ENCODE results near the gene KIAA0319L.
"Not testable (repeated sequence)": the region's sequence is repeated elsewhere in the genome, so short reads cannot be mapped to it uniquely, and the experiment has no call there.

Gene KIAA0319L

GRCh38 chr1:35557118-35557610 is at the start of gene KIAA0319L:
TSS of gene KIAA0319L (minus strand) at chr1:35557403. CDS start at chr1:35554491, 2,912 bp downstream.
- ATAC-seq = peak; percentile 66 to 74

GRCh38 chr1:35605867-35606182 is 48.6 kb upstream of the KIAA0319L start:
- ATAC-seq = no peak

- no peak for ATAC-seq
Measured at GRCh38 chr1:35605071-35605866, 48.1 kb upstream of the KIAA0319L start.

DNA sequence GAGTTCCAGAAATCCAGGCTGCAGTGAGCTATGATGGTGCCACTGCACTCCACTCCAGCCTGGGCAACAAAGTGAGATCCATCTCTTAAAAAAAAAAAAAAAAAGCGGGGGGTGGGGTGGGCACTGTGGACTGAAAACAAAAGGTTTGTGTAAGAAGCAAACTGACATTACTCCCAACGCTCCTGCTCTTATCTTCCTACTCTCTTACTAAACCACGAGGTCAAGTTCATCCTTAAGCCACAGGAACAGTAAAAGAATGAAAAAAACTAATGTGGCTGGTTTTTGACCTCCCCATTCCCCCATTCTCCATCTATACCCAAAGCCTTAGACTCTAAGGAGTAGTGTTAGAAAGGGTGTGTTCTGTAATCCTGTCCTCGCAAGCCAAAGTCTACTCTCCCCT is 46.7 kb upstream of the KIAA0319L start:
- ATAC-seq = no peak

DNA sequence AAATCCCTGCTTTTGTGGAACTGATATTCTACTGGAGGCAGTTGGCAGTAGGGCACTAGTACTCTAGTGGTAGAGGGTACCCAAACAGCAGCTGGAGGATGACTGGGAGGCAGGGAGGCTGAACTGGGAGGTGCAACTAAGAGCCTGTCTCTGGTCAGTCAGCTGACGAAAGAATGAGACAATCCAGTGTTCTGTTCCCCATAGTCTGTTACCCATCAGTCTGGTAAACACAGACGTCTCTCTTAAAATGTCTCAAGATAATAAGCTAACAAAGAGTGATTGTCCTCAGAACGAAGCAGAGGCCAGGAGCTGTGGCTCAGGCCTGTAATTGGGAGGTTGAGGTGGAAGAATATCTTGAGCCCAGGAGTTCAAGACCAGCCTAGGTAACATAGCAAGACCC is 46.3 kb upstream of the KIAA0319L start:
- no peak for ATAC-seq

GRCh38 chr1:35600593-35600992 is 43.4 kb upstream of the KIAA0319L start:
- no peak for ATAC-seq

DNA sequence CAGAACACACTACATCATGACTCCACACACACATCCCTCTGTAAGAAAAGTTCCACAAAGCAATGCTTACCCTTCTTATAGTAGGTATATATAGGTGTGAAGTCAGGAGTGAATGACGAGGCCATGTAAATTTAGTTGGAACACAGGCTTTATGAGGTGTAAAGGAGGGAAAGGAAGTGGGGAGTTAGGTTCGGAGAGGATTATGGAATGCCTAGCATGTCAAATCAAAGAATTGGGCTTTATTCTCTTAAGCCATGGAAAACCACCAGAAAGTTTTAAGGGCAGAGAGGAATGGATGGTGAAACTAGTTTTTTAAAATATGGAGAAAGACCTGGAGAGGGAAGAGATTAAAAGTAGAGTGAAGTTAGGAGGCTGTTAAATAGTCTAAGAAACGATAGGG is 42.2 kb upstream of the KIAA0319L start:
- no peak for ATAC-seq

- no peak for ATAC-seq
Measured at GRCh38 chr1:35598895-35599294, 41.7 kb upstream of the KIAA0319L start.

DNA sequence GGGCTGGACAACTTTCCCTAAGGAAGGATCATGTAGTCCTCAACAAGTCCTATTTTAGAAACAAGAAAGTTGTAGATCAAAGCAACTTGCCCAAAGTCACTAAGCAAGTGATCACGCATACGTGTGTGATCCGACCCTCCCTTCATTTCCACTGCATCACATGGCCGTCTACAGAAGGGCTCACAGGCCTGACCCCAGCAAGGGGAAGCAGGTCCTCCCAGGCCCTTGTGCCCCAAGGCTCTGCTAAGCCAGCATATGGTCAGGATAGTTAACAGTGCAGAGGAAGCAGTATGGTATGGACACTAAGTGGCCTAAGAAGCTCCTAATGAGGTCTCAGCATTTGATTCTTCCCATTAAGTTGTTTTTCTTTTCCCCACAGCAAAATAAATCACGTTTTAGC is 40.7 kb upstream of the KIAA0319L start:
- ATAC-seq = no peak

GRCh38 chr1:35595684-35596083 is 38.5 kb upstream of the KIAA0319L start:
- ATAC-seq = no peak

GRCh38 chr1:35594005-35594760 is 37.0 kb upstream of the KIAA0319L start:
- ATAC-seq = no peak

DNA sequence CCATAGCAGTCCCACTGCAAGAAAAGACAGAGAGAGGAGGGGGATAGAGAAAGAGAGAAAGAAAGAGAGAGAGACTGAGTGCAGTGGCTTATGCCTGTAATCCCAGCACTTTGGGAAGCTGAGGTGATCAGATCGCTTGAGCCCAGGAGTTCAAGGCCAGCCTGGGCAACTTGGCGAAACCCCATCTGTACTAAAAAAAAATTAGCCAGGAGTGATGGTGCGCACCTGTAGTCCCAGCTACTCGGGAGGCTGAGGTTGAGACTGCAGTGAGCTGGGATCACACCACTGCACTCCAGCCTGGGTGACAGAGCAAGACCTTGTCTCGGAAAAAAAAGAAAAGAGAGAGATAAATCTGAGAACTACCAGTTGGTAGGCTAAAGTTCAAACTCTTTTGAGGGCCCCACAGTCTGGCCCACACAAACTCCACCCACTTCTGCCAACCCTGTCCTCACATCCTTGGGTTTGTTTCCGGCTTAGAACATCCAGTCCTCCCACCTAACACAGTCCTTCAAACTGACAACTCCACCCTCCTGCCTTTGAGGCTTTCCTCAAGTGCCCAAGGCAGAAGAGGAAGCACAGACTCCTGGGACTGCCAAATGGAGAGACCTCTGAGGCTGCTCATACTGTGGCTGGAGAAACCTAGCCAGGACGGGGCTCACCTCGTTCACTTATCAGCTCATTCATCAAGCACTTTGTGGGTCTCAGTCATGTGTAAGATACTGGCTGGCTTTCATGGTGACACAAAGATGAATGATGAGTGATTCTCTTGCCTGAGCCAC is 36.0 kb upstream of the KIAA0319L start:
- peak; percentile 11 to 19 for ATAC-seq

DNA sequence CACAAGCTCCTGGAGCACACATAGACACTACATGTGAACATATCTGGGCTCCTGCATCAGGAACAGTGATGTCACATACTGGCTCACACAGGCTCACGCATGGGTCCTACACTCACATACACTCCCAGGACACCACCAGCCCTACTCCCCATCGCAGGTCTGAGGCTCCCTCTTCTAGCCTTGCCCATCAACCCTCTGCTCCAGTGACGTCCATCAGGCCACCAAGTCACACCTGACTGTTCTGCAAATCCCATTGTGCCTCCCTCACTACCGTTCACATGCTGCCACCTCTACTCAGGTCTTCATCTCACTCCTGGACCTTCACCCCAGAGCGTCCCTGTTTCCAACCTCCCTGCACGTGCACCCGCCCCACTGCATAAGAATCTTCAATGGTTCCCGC is 34.0 kb upstream of the KIAA0319L start:
- no peak for ATAC-seq

GRCh38 chr1:35590476-35591040 is 33.4 kb upstream of the KIAA0319L start:
- no peak for ATAC-seq

- ATAC-seq = no peak
Measured at GRCh38 chr1:35589516-35590427, 32.6 kb upstream of the KIAA0319L start.

DNA sequence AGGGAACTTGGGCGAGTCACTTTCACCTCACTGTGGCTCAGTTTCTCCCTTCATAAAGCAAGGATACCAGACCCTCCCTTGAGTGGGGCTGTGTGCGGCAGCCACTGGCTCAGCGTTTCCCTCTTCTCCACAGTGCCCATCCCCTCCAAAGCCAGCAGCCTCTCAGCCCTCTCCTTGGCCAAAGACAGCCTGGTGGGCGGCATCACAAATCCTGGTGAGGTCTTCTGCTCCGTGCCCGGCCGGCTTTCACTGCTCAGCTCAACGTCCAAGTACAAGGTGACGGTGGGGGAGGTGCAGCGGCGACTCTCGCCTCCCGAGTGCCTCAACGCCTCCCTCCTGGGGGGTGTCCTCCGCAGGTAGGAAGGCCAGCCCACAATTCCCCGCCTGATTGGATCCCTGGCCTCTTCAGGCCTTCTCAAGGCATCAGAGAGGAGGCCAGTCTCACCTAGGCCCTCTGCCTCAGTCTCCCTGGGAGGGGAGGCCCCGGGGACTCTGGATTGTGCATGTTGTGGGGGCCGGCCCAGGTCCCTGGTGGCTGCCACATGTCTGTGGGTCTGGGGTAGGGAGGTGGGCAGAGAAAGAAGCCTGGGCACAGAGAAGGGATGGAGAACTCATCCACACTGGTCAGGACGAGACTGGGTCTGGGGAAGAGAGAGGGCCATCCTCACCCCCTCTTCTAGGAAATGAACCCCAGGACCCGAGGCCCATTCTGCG is 31.2 kb upstream of the KIAA0319L start:
- ATAC-seq = no peak

GRCh38 chr1:35587736-35588135 is 30.5 kb upstream of the KIAA0319L start:
- ATAC-seq = no peak

DNA sequence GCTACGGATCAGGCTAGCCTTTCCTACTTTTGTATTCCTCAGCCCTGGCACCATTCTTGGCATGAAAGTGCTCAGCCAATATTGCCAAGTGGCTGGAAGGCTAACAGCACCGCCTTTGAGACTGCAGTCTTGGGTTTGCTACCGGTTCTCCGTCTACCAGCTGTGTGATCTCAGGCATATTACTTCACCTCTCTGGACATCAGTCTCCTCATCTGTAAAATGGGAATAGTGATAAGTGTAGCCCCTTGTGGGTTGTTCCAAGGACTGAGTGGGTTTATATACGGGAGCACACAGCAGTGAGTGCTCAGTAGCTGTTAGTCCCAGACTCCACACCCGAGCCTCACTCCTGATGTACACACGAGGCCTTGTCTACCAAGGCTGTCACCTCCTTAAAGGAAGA is 29.6 kb upstream of the KIAA0319L start:
- no peak for ATAC-seq

GRCh38 chr1:35585805-35586204 is 28.6 kb upstream of the KIAA0319L start:
- ATAC-seq = not testable (repeated sequence)

- no peak for ATAC-seq
Measured at GRCh38 chr1:35585281-35585680, 28.1 kb upstream of the KIAA0319L start.

GRCh38 chr1:35581621-35582020 is 24.4 kb upstream of the KIAA0319L start:
- not testable (repeated sequence) for ATAC-seq

Measured in activated CD4-positive, CD25-positive, alpha-beta regulatory T cell treated with anti-CD3 and anti-CD28 coated beads, Interleukin-2, amount 50 U/mL, for 24 hours (primary cell).